HEK293T (cell line): ENCODE measurements around the gene SCGB1D4.

ENCODE experiments used
- CTCF ChIA-PET: fragments of 350-600 bp; formaldehyde crosslinking; extraction: SDS; loops from one replicate; lab custom pipeline; 2021; ENCODE audit warnings: antibody characterized with exemption, inconsistent platforms; lab: Yijun Ruan, JAX
- POLR2A ChIA-PET: fragments of 350-600 bp; formaldehyde crosslinking; extraction: SDS; loops from one replicate; lab custom pipeline; 2020; ENCODE audit warnings: antibody characterized with exemption, inconsistent platforms; lab: Yijun Ruan, JAX
- DNase-seq: peaks from one replicate; pipeline ENCODE4 v3.0.0; 2012; ENCODE audit warnings: mixed read lengths; ENCODE audit errors: extremely low spot score
- ARNT ChIP-seq: fragments of 450-650 bp; IDR thresholded peaks from 2 replicates; pipeline ENCODE4 v1.6.1; 2017; ENCODE audit warnings: mild to moderate bottlenecking
- BHLHE40 ChIP-seq: fragments of 450-650 bp; IDR thresholded peaks from 2 replicates; pipeline ENCODE4 v1.6.1; 2016; ENCODE audit warnings: mild to moderate bottlenecking, moderate library complexity, borderline replicate concordance
- CTBP1 ChIP-seq: fragments of 450-650 bp; IDR thresholded peaks from 2 replicates; pipeline ENCODE4 v1.6.1; 2016; ENCODE audit warnings: borderline replicate concordance
- ELF4 ChIP-seq: fragments of 450-650 bp; IDR thresholded peaks from 2 replicates; pipeline ENCODE4 v1.6.1; 2017; ENCODE audit warnings: antibody characterized with exemption
- FOXA1 ChIP-seq: fragments of 450-650 bp; IDR thresholded peaks from 2 replicates; pipeline ENCODE4 v1.6.1; 2016; ENCODE audit warnings: mild to moderate bottlenecking
- FOXK2 ChIP-seq: fragments of 450-650 bp; IDR thresholded peaks from 2 replicates; pipeline ENCODE4 v1.6.1; 2016; ENCODE audit warnings: mild to moderate bottlenecking
- FOXM1 ChIP-seq: fragments of 450-650 bp; IDR thresholded peaks from 2 replicates; pipeline ENCODE4 v1.6.1; 2017; ENCODE audit warnings: mild to moderate bottlenecking, borderline replicate concordance
- HDGF ChIP-seq: fragments of 450-650 bp; IDR thresholded peaks from 2 replicates; pipeline ENCODE4 v1.6.1; 2017; ENCODE audit warnings: antibody characterized with exemption, borderline replicate concordance
- L3MBTL2 ChIP-seq: fragments of 450-650 bp; conservative IDR thresholded peaks from 2 replicates; pipeline ENCODE4 v1.6.1; 2016; ENCODE audit warnings: mild to moderate bottlenecking
- LEF1 ChIP-seq: fragments of 450-650 bp; IDR thresholded peaks from 2 replicates; pipeline ENCODE4 v1.6.1; 2017; ENCODE audit warnings: mild to moderate bottlenecking, borderline replicate concordance
- NFRKB ChIP-seq: fragments of 450-650 bp; IDR thresholded peaks from 2 replicates; pipeline ENCODE4 v1.6.1; 2016; ENCODE audit warnings: mild to moderate bottlenecking, moderate library complexity
- SP1 ChIP-seq: fragments of 450-650 bp; IDR thresholded peaks from 2 replicates; pipeline ENCODE4 v1.6.1; 2017
- SUZ12 ChIP-seq: fragments of 450-650 bp; IDR thresholded peaks from 2 replicates; pipeline ENCODE4 v1.6.1; 2016; ENCODE audit warnings: mild to moderate bottlenecking
- TARDBP ChIP-seq: fragments of 450-650 bp; IDR thresholded peaks from 2 replicates; pipeline ENCODE4 v1.6.1; 2016
- ZNF384 ChIP-seq: fragments of 450-650 bp; IDR thresholded peaks from 2 replicates; pipeline ENCODE4 v1.6.1; 2016
- TF ChIP-seq, protein P1 (sequence below): fragments of 450-650 bp; IDR thresholded peaks from 2 replicates; pipeline ENCODE4 v1.6.1; 2016

SCGB1D4 gene

DNA sequence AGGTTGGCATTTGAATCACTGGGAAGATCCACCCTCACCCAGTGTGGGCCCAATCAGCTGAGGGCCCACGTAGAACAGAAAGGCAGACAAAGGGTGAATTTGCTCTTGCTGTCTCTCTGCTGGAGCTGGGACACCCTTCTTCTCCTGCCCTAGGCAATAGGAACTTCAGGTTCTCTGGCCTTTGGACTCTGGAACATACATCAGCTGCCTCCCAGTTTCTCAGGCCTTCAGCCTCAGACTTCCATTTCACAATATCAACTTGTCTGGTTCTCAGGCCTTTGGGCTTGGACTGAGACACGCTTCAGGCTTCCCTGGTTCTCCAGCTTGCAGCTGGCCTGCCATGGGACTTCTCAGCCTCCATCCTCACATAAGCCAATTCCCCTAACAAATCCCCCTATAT lies 23.6 kb upstream of the SCGB1D4 start:
- CTCF ChIA-PET = interaction anchor here (0.8 kb wide), 1 partner anchor 9 kb away, joined by 3 read pairs; no protein-coding TSS in a partner anchor

GRCh38 chr11:62315431-62315830 lies 16.6 kb upstream of the SCGB1D4 start:
- TF ChIP-seq HDGF (no peak), FOXA1 (no peak), BHLHE40 (no peak), CTBP1 (no peak), L3MBTL2 (no peak), ELF4 (no peak), FOXM1 (no peak), SUZ12 (no peak), ZNF384 (no peak), NFRKB (no peak), ARNT (no peak), FOXK2 (no peak), LEF1 (no peak), TARDBP (no peak), SP1 (no peak)
- TF ChIP-seq, protein P1, sequence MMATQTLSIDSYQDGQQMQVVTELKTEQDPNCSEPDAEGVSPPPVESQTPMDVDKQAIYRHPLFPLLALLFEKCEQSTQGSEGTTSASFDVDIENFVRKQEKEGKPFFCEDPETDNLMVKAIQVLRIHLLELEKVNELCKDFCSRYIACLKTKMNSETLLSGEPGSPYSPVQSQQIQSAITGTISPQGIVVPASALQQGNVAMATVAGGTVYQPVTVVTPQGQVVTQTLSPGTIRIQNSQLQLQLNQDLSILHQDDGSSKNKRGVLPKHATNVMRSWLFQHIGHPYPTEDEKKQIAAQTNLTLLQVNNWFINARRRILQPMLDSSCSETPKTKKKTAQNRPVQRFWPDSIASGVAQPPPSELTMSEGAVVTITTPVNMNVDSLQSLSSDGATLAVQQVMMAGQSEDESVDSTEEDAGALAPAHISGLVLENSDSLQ = no peak
- DNase-seq = no peak
- ChIA-PET POLR2A (no interaction called here), CTCF (interaction anchor here (0.7 kb wide), 1 partner anchor 23 kb away, joined by 3 read pairs; no protein-coding TSS in a partner anchor)

More for the DNA sequence above, 23.6 kb upstream of the SCGB1D4 start:
- no peak for DNase-seq
- POLR2A ChIA-PET = interaction anchor here (1.8 kb wide), 1 partner anchor 15 kb away, joined by 7 read pairs; no protein-coding TSS in a partner anchor
- TF ChIP-seq HDGF = no peak
- no peak for TF ChIP-seq ELF4
- no peak for TF ChIP-seq CTBP1
- no peak for TF ChIP-seq NFRKB
- no peak for TF ChIP-seq FOXK2
- TF ChIP-seq FOXM1 = no peak
- TF ChIP-seq ZNF384 = no peak
- TF ChIP-seq BHLHE40 = no peak

DNA sequence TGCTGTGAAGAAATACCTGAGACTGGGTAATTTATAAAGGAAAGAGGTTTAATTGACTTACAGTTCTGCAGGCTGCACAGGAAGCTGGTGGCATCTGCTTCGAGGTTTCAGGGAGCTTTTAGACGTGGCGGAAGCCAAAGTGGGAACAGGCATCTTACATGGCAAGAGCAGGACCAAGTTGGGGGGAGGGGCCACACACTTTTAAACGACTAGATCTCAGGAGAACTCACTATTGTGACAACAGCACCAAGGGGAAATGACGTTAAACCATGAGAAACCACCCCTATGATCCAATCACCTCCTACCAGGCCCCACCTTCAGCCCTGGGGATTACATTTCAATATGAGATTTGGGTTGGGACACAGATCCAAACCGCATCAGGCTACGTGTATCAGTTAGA lies 11.1 kb upstream of the SCGB1D4 start:
- ChIA-PET POLR2A (interaction anchor here (1.6 kb wide), 1 partner anchor 35 kb away, joined by 3 read pairs; no protein-coding TSS in a partner anchor), CTCF (no interaction called here)
- TF ChIP-seq SUZ12 (no peak), FOXM1 (no peak), SP1 (no peak), LEF1 (no peak), ARNT (no peak), L3MBTL2 (no peak), CTBP1 (no peak), ZNF384 (no peak), HDGF (no peak), TARDBP (no peak), FOXA1 (no peak), NFRKB (no peak), FOXK2 (no peak), ELF4 (no peak), BHLHE40 (no peak)
- TF ChIP-seq, protein P1 = no peak
- DNase-seq = no peak

DNA sequence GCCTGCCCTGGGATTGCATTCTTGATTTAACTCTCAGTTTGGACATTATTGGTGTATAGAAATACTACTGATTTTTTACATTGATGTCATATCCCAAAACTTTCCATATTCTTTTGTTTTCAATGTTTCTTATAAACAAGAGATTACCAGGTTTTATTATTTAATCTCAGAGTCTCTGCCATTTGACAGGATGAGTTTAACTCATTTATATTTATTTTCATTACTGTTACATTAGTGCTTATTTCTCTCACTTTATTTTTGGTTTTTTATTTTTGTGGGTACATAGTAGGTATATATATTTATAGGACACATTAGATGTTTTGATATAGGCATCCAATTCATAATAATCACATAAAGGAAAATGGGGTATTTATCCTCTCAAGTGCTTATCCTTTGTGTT lies 9.1 kb upstream of the SCGB1D4 start:
- ChIA-PET CTCF (no interaction called here), POLR2A (no interaction called here)
- TF ChIP-seq FOXK2 (no peak), SP1 (no peak), SUZ12 (no peak), NFRKB (no peak), ELF4 (no peak), TARDBP (no peak), ARNT (no peak), L3MBTL2 (no peak), FOXA1 (no peak)
- TF ChIP-seq, protein P1 = no peak
- no peak for DNase-seq

- TF ChIP-seq ELF4 (no peak), SUZ12 (no peak)
- ChIA-PET CTCF (no interaction called here), POLR2A (no interaction called here)
- no peak for DNase-seq
These were observed 7.4 kb upstream of the SCGB1D4 start for GRCh38 chr11:62306227-62306626.

DNA sequence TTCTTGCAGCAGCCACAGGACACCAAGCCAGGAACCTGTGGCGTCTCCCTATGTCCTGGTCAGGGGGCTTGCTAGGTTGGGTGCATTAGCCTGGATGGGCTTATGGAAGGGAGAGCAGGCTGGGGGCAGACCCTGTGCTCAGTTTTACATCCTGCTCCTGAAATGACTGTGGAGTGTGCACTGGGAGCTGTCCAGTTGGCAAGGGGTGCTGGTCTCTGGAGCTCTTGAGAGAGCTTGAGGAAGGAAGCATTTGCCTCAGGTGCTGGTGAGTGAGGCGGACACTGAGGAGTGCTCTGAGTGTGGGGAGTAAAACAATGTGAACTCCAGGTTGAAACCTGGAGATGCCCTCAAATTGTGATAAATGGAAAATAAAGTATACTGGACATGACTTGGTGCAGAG lies 3.4 kb downstream of the SCGB1D4 start:
- CTCF ChIA-PET = no interaction called here
- POLR2A ChIA-PET = no interaction called here
- no peak for TF ChIP-seq TARDBP
- TF ChIP-seq, protein P1 = no peak
- DNase-seq = no peak

- CTCF ChIA-PET = no interaction called here
These were observed 18.4 kb downstream of the SCGB1D4 start for GRCh38 chr11:62280452-62280851.

More at GRCh38 chr11:62280452-62280851, 18.4 kb downstream of the SCGB1D4 start:
- DNase-seq = no peak
- TF ChIP-seq SUZ12 (no peak), NFRKB (no peak), LEF1 (no peak), TARDBP (no peak), FOXK2 (no peak), CTBP1 (no peak), SP1 (no peak), ZNF384 (no peak), L3MBTL2 (no peak), BHLHE40 (no peak), HDGF (no peak), ELF4 (no peak), FOXA1 (no peak), FOXM1 (no peak), ARNT (no peak)
- TF ChIP-seq, protein P1 = no peak
- POLR2A ChIA-PET = no interaction called here
